Progenitor cell of endocrine pancreas (in vitro differentiated cells): ENCODE results near the gene DDX10. TPM values are rescaled to one million over a fixed set of nuclear protein-coding genes. Genes with fewer than 3 reads are reported as not detected.
"Not testable (repeated sequence)": the region's sequence is repeated elsewhere in the genome, so short reads cannot be mapped to it uniquely, and the experiment has no call there.

Experiments
- DNase-seq: peaks from one replicate; pipeline ENCODE4 v3.0.0; 2021; ENCODE audit warnings: low spot score; ENCODE audit not compliant: unreplicated experiment
- H3K27ac Mint-ChIP-seq: 2 replicates; pipeline ENCODE4 v1.8.0; 2021; ENCODE audit warnings: mild to moderate bottlenecking, moderate library complexity, mixed read lengths
- H3K27me3 Mint-ChIP-seq: 2 replicates; pipeline ENCODE4 v1.8.0; 2021; ENCODE audit warnings: mixed read lengths
- H3K36me3 Mint-ChIP-seq: 2 replicates; pipeline ENCODE4 v1.8.0; 2022; ENCODE audit warnings: mixed read lengths; ENCODE audit not compliant: insufficient read depth
- H3K4me1 Mint-ChIP-seq: 2 replicates; pipeline ENCODE4 v1.8.0; 2021; ENCODE audit warnings: low read depth, mixed read lengths
- H3K4me3 Mint-ChIP-seq: 2 replicates; pipeline ENCODE4 v1.8.0; 2021; ENCODE audit warnings: low read depth, mild to moderate bottlenecking, moderate library complexity, mixed read lengths
- H3K9me3 Mint-ChIP-seq: 2 replicates; pipeline ENCODE4 v1.8.0; 2021; ENCODE audit warnings: low read depth, mixed read lengths
- CTCF ChIP-seq: fragments of 200-600 bp; sonication (generic); IDR thresholded peaks from one replicate; pipeline ENCODE4 v1.5.0; 2021; ENCODE audit warnings: antibody characterized with exemption, mild to moderate bottlenecking; ENCODE audit not compliant: unreplicated experiment
- total RNA-seq: library from RNA; stranded (reverse); gene quantifications from 2 replicates; pipeline ENCODE4 v1.2.1, GENCODE V29; 2021

DDX10 gene
- total RNA-seq, 1 donor from 2014 or later: 31.9 TPM

GRCh38 chr11:108645970-108646369 is 18.9 kb upstream of the DDX10 start:
- Mint-ChIP-seq H3K4me1 (peaks cover 5% of the 10 kb centered on the region), H3K27me3 (no peaks in the 10 kb centered on the region), H3K9me3 (no peaks in the 10 kb centered on the region), H3K27ac (no peak overlapping the region), H3K36me3 (no peaks in the 10 kb centered on the region), H3K4me3 (no peak overlapping the region)
- no peak for DNase-seq
- no peak for TF ChIP-seq CTCF

GRCh38 chr11:108647387-108647700 is 17.5 kb upstream of the DDX10 start:
- Mint-ChIP-seq H3K36me3 (no peaks in the 10 kb centered on the region), H3K9me3 (no peaks in the 10 kb centered on the region), H3K27me3 (no peaks in the 10 kb centered on the region), H3K4me1 (peaks cover 5% of the 10 kb centered on the region), H3K4me3 (no peak overlapping the region), H3K27ac (no peak overlapping the region)
- no peak for DNase-seq
- no peak for TF ChIP-seq CTCF

GRCh38 chr11:108647701-108648527 is 17.0 kb upstream of the DDX10 start:
- no peak overlapping the region for H3K4me3 Mint-ChIP-seq
- peak; percentile 41 for DNase-seq
- H3K36me3 Mint-ChIP-seq: no peaks in the 10 kb centered on the region
- peaks cover 5% of the 10 kb centered on the region for H3K4me1 Mint-ChIP-seq
- peaks cover 3% of the 10 kb centered on the region for H3K9me3 Mint-ChIP-seq
- no peaks in the 10 kb centered on the region for H3K27me3 Mint-ChIP-seq
- TF ChIP-seq CTCF: peak; percentile 90
- H3K27ac Mint-ChIP-seq: peak overlapping the region; percentile 42

- H3K4me1 Mint-ChIP-seq: peaks cover 5% of the 10 kb centered on the region
- DNase-seq: no peak
- peak overlapping the region; percentile 5 for H3K27ac Mint-ChIP-seq
- H3K4me3 Mint-ChIP-seq: no peak overlapping the region
- peaks cover 8% of the 10 kb centered on the region for H3K9me3 Mint-ChIP-seq
- no peaks in the 10 kb centered on the region for H3K36me3 Mint-ChIP-seq
- no peaks in the 10 kb centered on the region for H3K27me3 Mint-ChIP-seq
- no peak for TF ChIP-seq CTCF
These were observed 16.4 kb upstream of the DDX10 start for GRCh38 chr11:108648528-108648885.

GRCh38 chr11:108654100-108654499 is 10.8 kb upstream of the DDX10 start:
- not testable (repeated sequence) for H3K36me3 Mint-ChIP-seq, H3K27ac Mint-ChIP-seq, H3K27me3 Mint-ChIP-seq, DNase-seq, H3K9me3 Mint-ChIP-seq, H3K4me3 Mint-ChIP-seq, H3K4me1 Mint-ChIP-seq

GRCh38 chr11:108654994-108655631 is 9.8 kb upstream of the DDX10 start:
- TF ChIP-seq CTCF: peak; percentile 73
- no peaks in the 10 kb centered on the region for H3K4me1 Mint-ChIP-seq

More at GRCh38 chr11:108654994-108655631, 9.8 kb upstream of the DDX10 start:
- Mint-ChIP-seq H3K4me3 (no peak overlapping the region), H3K36me3 (no peaks in the 10 kb centered on the region), H3K27me3 (no peaks in the 10 kb centered on the region), H3K27ac (no peak overlapping the region), H3K9me3 (peaks cover 8% of the 10 kb centered on the region)
- DNase-seq: no peak
